Peyer's patch (tissue), 4 donors: ENCODE measurements around the gene XPNPEP2.

ENCODE experiments used
- POLR2A ChIP-seq, 2 donors: fragments of 450-650 bp; IDR thresholded peaks; one replicate each; pipeline ENCODE4 v1.5.1; 2017; ENCODE audit warnings: antibody characterized with exemption in 2 of 2, mild to moderate bottlenecking in 2 of 2, moderate library complexity in 2 of 2
- TF ChIP-seq, protein P1 (sequence below), 6 experiments: fragments of 450-650 bp in 4 of 6; fragments of 200-600 bp in 2 of 6; sonication (generic) in 1 of 6; IDR thresholded peaks; one replicate each; pipeline ENCODE4 v1.5.1; 2017 to 2019; ENCODE audit warnings: antibody characterized with exemption in 6 of 6, mild to moderate bottlenecking in 3 of 6, moderate library complexity in 1 of 6

- peak; percentile 54 to 67 for TF ChIP-seq POLR2A (IDR thresholded peaks at IDR 0.05)
- TF ChIP-seq, protein P1, sequence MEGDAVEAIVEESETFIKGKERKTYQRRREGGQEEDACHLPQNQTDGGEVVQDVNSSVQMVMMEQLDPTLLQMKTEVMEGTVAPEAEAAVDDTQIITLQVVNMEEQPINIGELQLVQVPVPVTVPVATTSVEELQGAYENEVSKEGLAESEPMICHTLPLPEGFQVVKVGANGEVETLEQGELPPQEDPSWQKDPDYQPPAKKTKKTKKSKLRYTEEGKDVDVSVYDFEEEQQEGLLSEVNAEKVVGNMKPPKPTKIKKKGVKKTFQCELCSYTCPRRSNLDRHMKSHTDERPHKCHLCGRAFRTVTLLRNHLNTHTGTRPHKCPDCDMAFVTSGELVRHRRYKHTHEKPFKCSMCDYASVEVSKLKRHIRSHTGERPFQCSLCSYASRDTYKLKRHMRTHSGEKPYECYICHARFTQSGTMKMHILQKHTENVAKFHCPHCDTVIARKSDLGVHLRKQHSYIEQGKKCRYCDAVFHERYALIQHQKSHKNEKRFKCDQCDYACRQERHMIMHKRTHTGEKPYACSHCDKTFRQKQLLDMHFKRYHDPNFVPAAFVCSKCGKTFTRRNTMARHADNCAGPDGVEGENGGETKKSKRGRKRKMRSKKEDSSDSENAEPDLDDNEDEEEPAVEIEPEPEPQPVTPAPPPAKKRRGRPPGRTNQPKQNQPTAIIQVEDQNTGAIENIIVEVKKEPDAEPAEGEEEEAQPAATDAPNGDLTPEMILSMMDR (IDR thresholded peaks at IDR 0.05) = no peak
These were observed at the start of gene XPNPEP2 for GRCh38 chrX:129738466-129739308.
